HG02973 (cell line): Measurements from ENCODE around the gene GTF2H3.

ENCODE experiments used
- ATAC-seq: cut with Tn5 transposase; IDR thresholded peaks from one replicate; pipeline ENCODE4 v1.9.1; 2021; ENCODE audit warnings: moderate library complexity; ENCODE audit not compliant: unreplicated experiment

The GTF2H3 gene

DNA sequence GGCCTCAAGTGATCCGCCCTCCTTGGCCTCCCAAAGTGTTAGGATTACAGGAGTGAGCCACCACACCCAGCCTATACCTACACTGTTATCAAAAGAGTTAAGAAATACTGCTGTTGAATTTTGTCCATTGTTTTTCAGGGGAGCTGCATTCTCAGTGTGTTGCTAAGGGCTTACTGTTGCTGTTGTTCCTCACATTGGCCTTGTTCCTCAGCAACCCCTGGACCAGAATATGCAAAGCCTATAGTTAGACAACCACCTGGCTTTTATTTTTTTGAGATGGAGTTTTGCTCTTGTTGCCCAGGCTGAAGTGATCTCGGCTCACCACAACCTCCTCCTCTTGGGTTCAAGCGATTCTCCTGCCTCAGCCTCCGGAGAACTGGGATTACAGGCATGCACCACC is 73.8 kb downstream of the GTF2H3 start:
- no peak for ATAC-seq
